ENCODE measurements around the gene STK38L.

DNA sequence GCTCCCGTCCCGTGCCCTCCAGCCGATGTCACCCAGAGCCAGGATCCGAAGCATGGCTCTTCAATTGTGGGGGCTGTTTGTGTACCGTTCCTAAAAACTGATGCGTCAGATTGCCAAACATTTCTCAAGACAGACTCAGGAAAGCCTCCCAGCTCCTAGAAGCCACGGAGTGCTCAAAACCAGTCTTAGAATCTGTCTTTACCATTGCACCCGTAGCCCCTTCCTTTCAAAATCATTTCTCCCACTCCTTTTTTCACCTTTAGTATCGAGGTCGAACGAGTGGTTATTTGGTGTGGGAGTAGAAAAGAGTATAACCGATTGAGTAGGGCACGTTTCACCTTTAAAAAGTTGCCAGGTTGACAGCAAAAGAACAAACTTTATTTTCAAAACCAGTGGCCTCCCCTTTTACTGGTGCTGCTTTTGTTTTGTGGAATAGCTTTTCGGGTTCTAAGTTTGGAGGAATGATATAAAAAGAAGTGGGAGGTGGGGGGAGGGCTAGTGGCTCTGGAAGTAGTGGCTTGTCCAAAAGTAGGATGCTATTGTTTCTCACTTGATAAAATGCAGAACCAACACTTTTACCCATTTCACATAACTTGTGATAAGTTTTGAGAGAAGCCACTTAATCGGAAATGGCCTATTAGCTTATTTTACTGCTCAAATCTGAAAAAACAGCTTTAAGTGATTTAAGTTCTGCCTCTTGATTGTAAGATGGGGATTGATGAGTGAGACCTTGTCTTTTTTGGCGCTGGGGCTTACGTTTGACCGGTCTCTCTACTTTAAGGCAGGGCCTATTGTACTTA, 803 bp downstream of the STK38L start:
- TF ChIP-seq, protein P1, sequence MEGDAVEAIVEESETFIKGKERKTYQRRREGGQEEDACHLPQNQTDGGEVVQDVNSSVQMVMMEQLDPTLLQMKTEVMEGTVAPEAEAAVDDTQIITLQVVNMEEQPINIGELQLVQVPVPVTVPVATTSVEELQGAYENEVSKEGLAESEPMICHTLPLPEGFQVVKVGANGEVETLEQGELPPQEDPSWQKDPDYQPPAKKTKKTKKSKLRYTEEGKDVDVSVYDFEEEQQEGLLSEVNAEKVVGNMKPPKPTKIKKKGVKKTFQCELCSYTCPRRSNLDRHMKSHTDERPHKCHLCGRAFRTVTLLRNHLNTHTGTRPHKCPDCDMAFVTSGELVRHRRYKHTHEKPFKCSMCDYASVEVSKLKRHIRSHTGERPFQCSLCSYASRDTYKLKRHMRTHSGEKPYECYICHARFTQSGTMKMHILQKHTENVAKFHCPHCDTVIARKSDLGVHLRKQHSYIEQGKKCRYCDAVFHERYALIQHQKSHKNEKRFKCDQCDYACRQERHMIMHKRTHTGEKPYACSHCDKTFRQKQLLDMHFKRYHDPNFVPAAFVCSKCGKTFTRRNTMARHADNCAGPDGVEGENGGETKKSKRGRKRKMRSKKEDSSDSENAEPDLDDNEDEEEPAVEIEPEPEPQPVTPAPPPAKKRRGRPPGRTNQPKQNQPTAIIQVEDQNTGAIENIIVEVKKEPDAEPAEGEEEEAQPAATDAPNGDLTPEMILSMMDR (optimal IDR thresholded peaks at IDR 0.05 in 1 of 3, IDR thresholded peaks at IDR 0.05 in 1 of 3, conservative IDR thresholded peaks at IDR 0.05 in 1 of 3; ENCODE audit: extremely low read depth in 1 of 3, insufficient read depth in 2 of 3, low read length in 3 of 3) = no peak
- no peak for TF ChIP-seq EZH2 (IDR thresholded peaks at IDR 0.05; ENCODE audit: low read length)
